ENCODE data around the gene PIGT.
A peak's percentile ranks its signal among the peaks of the same experiment; 100 is the strongest.

PIGT gene

DNA sequence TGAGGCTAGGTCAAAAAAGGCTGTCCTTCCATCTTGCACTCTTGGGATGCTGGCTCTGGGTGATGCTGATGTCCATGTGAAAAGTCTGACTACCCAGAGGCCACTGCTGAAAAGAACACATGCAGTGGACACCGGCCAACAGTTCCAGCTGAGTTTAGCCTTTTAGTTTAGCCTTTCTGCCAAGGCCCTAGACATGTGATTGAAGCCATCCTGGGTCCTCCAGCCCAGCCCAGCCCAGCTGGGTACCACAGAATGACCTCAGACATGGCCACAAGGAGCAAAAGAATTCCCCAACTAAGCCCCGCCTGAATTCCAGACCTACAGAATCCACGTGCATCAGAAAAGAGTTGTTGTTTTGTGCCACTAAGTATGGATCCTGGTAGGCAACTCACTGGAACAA, 17.4 kb downstream of the PIGT start:
- ChIA-PET POLR2A (no interaction called here), CTCF (interaction anchor here (1.7 to 16.3 kb wide), 4 partner anchors 13 to 64 kb away, joined by 5 to 488 read pairs (median 24); partner anchors contain the start of genes SYS1 and TP53TG5)
- DNase-seq (ENCODE audit: extremely low spot score): no peak
- TF ChIP-seq, protein P1, sequence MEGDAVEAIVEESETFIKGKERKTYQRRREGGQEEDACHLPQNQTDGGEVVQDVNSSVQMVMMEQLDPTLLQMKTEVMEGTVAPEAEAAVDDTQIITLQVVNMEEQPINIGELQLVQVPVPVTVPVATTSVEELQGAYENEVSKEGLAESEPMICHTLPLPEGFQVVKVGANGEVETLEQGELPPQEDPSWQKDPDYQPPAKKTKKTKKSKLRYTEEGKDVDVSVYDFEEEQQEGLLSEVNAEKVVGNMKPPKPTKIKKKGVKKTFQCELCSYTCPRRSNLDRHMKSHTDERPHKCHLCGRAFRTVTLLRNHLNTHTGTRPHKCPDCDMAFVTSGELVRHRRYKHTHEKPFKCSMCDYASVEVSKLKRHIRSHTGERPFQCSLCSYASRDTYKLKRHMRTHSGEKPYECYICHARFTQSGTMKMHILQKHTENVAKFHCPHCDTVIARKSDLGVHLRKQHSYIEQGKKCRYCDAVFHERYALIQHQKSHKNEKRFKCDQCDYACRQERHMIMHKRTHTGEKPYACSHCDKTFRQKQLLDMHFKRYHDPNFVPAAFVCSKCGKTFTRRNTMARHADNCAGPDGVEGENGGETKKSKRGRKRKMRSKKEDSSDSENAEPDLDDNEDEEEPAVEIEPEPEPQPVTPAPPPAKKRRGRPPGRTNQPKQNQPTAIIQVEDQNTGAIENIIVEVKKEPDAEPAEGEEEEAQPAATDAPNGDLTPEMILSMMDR (IDR thresholded peaks at IDR 0.05; ENCODE audit: control extremely low read depth, extremely low read depth, low read depth, missing control alignments): no peak

DNA sequence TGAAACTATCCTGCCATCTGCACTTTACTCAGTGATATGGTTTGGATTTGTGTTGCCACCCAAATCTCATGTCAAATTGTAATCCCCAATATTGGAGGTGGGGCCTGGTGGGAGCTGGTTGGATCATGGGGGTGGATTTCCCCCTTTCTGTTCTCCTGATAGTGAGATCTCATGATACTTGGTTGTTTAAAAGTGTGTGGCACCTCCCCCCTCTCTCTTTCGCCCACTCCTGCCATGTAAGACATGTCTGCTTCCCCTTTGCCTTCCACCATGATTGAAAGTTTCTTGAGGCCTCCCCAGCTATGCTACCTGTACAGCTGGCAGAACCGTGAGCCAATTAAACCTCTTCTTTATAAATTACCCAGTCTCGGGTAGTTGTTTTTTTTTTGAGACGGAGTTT, 18.0 kb downstream of the PIGT start:
- CTCF ChIA-PET: interaction anchor here (1.7 to 16.3 kb wide), 5 partner anchors 12 to 115 kb away, joined by 5 to 488 read pairs (median 37); partner anchors contain the start of genes SYS1 and TP53TG5
- POLR2A ChIA-PET: no interaction called here
- DNase-seq (ENCODE audit: extremely low spot score): no peak
- TF ChIP-seq, protein P1 (IDR thresholded peaks at IDR 0.05; ENCODE audit: control extremely low read depth, extremely low read depth, low read depth, missing control alignments): no peak

DNA sequence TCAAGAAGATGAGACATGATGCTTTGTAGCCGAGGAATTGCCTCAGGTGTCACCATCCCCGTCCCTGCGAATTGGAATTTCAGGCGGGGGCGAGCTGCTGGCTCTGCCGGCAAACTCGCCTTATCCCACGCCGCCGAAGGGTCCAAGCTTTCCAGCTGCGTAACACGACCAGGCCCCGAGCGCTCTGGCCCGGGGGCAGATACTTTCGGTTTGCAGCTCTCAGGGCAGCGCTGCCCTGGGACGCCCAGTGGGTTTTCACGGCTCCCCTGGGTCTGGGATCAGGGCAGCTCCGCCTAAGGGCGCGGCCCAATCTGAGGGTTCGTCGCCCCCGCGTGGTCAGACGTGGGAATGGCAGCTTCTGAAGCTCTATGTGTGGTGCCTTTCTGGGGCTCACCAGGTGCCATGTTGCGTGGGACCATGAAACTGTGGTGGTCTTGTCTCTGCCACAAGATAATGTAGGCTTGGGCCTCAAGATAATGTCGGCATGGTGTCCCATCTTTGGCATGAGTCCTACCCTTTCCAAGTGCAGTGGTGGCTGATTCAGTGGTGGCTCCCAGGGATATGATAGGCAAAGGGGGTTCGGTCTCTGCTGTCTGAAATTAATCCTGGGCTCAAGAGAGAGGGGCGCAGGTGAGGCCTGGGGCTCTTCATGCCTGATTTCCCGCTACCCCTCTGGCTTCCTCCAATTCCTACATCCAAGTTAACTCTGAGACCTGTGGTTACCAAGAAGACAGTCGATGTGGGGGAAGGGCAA, 21.0 kb downstream of the PIGT start:
- POLR2A ChIA-PET: interaction anchor here (0.5 to 1.1 kb wide), 2 partner anchors 74 to 335 kb away, joined by 7 to 8 read pairs; partner anchors contain the start of gene SYS1

DNA sequence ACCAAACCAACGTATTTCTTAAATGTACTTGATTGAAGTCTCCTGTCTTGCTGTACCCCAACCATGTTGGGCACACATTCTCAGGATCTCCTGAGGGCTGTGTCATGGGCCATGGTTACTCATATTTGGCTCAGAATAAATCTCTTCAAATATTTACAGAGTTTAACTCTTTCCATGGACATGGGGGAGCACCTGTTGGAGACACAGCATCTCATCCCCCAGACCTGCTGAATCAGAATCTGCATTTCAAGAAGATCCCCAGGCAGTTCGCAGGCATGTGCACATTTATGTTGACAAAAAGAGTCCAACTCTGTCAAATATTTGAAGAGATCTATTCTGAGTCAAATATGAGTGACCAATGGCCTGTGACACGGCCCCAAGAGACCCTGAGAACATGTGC, 24.5 kb downstream of the PIGT start:
- TF ChIP-seq, protein P1 (IDR thresholded peaks at IDR 0.05; ENCODE audit: control extremely low read depth, extremely low read depth, low read depth, missing control alignments): no peak
- POLR2A ChIA-PET: interaction anchor here (0.6 kb wide), 1 partner anchor 72 kb away, joined by 4 read pairs; no protein-coding TSS in a partner anchor
- no peak for DNase-seq (ENCODE audit: extremely low spot score)
- CTCF ChIA-PET: interaction anchor here (1.2 to 16.3 kb wide), 6 partner anchors 14 to 331 kb away, joined by 3 to 488 read pairs (median 8); partner anchors contain the start of genes PIGT, SYS1 and TP53TG5

More for the DNA sequence above, 21.0 kb downstream of the PIGT start:
- CTCF ChIA-PET: interaction anchor here (0.6 to 16.3 kb wide), 45 partner anchors 9 to 534 kb away, joined by 3 to 488 read pairs (median 7); partner anchors contain the start of genes PIGT, SYS1, TP53TG5 and WFDC2
- TF ChIP-seq, protein P1 (IDR thresholded peaks at IDR 0.05; ENCODE audit: control extremely low read depth, extremely low read depth, low read depth, missing control alignments): peak; percentile 86
- DNase-seq (ENCODE audit: extremely low spot score): peak; percentile 86

DNA sequence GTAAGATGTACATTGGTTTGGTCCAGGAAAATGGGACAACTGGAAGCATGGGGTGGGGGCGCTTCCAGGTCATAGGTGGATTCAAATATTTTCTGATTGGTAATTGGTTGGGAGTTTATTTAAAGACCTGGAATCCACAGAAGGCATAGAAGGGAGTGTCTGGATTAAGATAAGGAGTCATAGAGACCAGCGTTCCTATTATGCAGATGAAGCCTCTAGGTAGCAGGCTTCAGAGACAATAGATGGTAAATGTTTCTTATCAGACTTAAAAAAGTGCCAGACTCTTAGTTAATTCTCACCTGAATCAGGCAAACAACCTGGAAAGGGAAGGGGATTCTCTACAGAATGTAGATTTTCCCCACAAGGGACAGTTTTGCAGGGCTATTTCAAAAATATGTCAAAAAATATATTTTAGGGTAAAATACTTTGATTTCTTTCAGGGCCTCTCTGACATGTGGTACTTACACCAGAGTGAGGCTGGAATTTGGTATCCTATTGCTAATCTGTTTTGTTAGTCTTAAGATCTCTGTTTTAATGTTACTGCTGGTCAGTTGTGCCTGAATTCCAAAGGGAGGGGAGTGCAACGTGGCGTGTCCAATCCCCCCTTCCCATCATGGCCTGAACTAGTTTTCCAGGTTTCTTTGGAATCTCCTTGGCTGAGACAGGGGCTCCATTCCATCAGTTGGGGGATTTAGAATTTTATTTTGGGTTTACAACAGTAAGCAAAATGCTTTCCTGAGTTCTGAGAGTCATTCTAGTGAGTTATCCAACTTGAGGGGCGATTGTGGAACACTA, 25.1 kb downstream of the PIGT start:
- no peak for DNase-seq (ENCODE audit: extremely low spot score)
- POLR2A ChIA-PET: no interaction called here
- TF ChIP-seq, protein P1 (IDR thresholded peaks at IDR 0.05; ENCODE audit: control extremely low read depth, extremely low read depth, low read depth, missing control alignments): no peak
- CTCF ChIA-PET: interaction anchor here (6.0 to 16.3 kb wide), 2 partner anchors 13 to 72 kb away, joined by 120 to 488 read pairs; partner anchors contain the start of genes SYS1 and TP53TG5

DNA sequence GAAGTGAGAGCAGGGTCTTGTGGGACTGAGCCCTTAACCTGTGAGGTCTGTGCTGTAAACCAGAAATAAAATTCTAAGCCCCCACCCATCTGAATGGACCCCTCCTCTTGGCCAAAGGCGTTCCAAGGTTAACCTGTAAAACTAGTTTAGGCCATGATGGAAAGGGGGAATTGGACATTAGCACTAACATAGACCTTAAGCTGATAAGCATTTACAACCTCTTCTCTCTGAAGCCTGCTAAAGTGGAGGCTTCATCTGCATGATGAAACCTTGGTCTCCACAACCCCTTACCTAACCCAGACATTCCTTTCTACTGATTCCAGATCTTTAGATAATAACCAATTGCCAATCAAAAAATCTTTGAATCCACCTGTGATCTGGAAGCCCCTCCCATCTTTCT, 25.8 kb downstream of the PIGT start:
- ChIA-PET POLR2A (no interaction called here), CTCF (no interaction called here)
- no peak for DNase-seq (ENCODE audit: extremely low spot score)
- TF ChIP-seq, protein P1 (IDR thresholded peaks at IDR 0.05; ENCODE audit: control extremely low read depth, extremely low read depth, low read depth, missing control alignments): no peak

All from GM10248 (cell line).